ENCODE measurements around the gene MED6. TPM values are rescaled to one million over a fixed set of nuclear protein-coding genes. Genes with fewer than 3 reads are reported as not detected.

Gene MED6
- total and polyA plus RNA-seq, 9 donors = 27.6 to 35.9 (median 31.7) TPM

GRCh38 chr14:70640938-70641547 lies 40.6 kb upstream of the MED6 start:
- Histone ChIP-seq H3K27me3 (ENCODE audit: control insufficient read depth, insufficient read depth, low read length) (peaks cover 47% of the 10 kb centered on the region), H3K4me1 (ENCODE audit: control insufficient read depth, insufficient read depth, low read length) (peaks cover 19% of the 10 kb centered on the region), H3K36me3 (ENCODE audit: control insufficient read depth, insufficient read depth, low read length) (no peaks in the 10 kb centered on the region), H3K27ac (ENCODE audit: low read length) (peak overlapping the region; percentile 42), H3K9me3 (replicated peaks; ENCODE audit: control insufficient read depth, low read depth, low read length) (no peaks in the 10 kb centered on the region), H3K4me3 (ENCODE audit: low read length) (peak overlapping the region; percentile 40)
- DNase-seq = peak; percentile 70
- WGBS (ENCODE audit: insufficient coverage) = 1% methylated on average over 11 of the region's 28 CpGs

GRCh38 chr14:70638416-70638815 lies 38.0 kb upstream of the MED6 start:
- DNase-seq = no peak
- Histone ChIP-seq H3K27me3 (ENCODE audit: control insufficient read depth, insufficient read depth, low read length) (peaks cover 35% of the 10 kb centered on the region), H3K9me3 (replicated peaks; ENCODE audit: control insufficient read depth, low read depth, low read length) (no peaks in the 10 kb centered on the region), H3K36me3 (ENCODE audit: control insufficient read depth, insufficient read depth, low read length) (no peaks in the 10 kb centered on the region), H3K4me3 (ENCODE audit: low read length) (no peak overlapping the region), H3K4me1 (ENCODE audit: control insufficient read depth, insufficient read depth, low read length) (peaks cover 19% of the 10 kb centered on the region), H3K27ac (ENCODE audit: low read length) (no peak overlapping the region)
- no CpG with 5 or more reads among the region's 2 CpGs for WGBS (ENCODE audit: insufficient coverage)

- H3K4me3 ChIP-seq (ENCODE audit: low read length) = no peak overlapping the region
- peaks cover 20% of the 10 kb centered on the region for H3K27me3 ChIP-seq (ENCODE audit: control insufficient read depth, insufficient read depth, low read length)
- H3K4me1 ChIP-seq (ENCODE audit: control insufficient read depth, insufficient read depth, low read length) = peaks cover 4% of the 10 kb centered on the region
- H3K27ac ChIP-seq (ENCODE audit: low read length) = no peak overlapping the region
- DNase-seq = no peak
- H3K36me3 ChIP-seq (ENCODE audit: control insufficient read depth, insufficient read depth, low read length) = no peaks in the 10 kb centered on the region
- WGBS (ENCODE audit: insufficient coverage) = 100% methylated on average over 1 of the region's 6 CpGs
- H3K9me3 ChIP-seq (replicated peaks; ENCODE audit: control insufficient read depth, low read depth, low read length) = no peaks in the 10 kb centered on the region
Measured at GRCh38 chr14:70635971-70636595, 35.6 kb upstream of the MED6 start.

- Histone ChIP-seq H3K9me3 (replicated peaks; ENCODE audit: control insufficient read depth, low read depth, low read length) (no peaks in the 10 kb centered on the region), H3K4me1 (ENCODE audit: control insufficient read depth, insufficient read depth, low read length) (no peaks in the 10 kb centered on the region), H3K27ac (ENCODE audit: low read length) (no peak overlapping the region), H3K4me3 (ENCODE audit: low read length) (no peak overlapping the region), H3K36me3 (ENCODE audit: control insufficient read depth, insufficient read depth, low read length) (no peaks in the 10 kb centered on the region), H3K27me3 (ENCODE audit: control insufficient read depth, insufficient read depth, low read length) (peaks cover 2% of the 10 kb centered on the region)
- no peak for DNase-seq
- no CpG with 5 or more reads among the region's 3 CpGs for WGBS (ENCODE audit: insufficient coverage)
Measured at GRCh38 chr14:70631948-70632347, 31.5 kb upstream of the MED6 start.

GRCh38 chr14:70624972-70625371 lies 24.5 kb upstream of the MED6 start:
- no peaks in the 10 kb centered on the region for H3K27me3 ChIP-seq (ENCODE audit: control insufficient read depth, insufficient read depth, low read length)
- DNase-seq = no peak
- no peaks in the 10 kb centered on the region for H3K36me3 ChIP-seq (ENCODE audit: control insufficient read depth, insufficient read depth, low read length)
- WGBS (ENCODE audit: insufficient coverage) = no CpG with 5 or more reads among the region's 1 CpG
- H3K9me3 ChIP-seq (replicated peaks; ENCODE audit: control insufficient read depth, low read depth, low read length) = no peaks in the 10 kb centered on the region
- H3K4me3 ChIP-seq (ENCODE audit: low read length) = no peak overlapping the region
- no peaks in the 10 kb centered on the region for H3K4me1 ChIP-seq (ENCODE audit: control insufficient read depth, insufficient read depth, low read length)
- no peak overlapping the region for H3K27ac ChIP-seq (ENCODE audit: low read length)

- Histone ChIP-seq H3K27me3 (ENCODE audit: control insufficient read depth, insufficient read depth, low read length) (no peaks in the 10 kb centered on the region), H3K4me3 (ENCODE audit: low read length) (no peak overlapping the region), H3K36me3 (ENCODE audit: control insufficient read depth, insufficient read depth, low read length) (no peaks in the 10 kb centered on the region), H3K27ac (ENCODE audit: low read length) (no peak overlapping the region), H3K4me1 (ENCODE audit: control insufficient read depth, insufficient read depth, low read length) (no peaks in the 10 kb centered on the region), H3K9me3 (replicated peaks; ENCODE audit: control insufficient read depth, low read depth, low read length) (no peaks in the 10 kb centered on the region)
- 0% methylated on average over 1 of the region's 3 CpGs for WGBS (ENCODE audit: insufficient coverage)
- DNase-seq = no peak
Measured at GRCh38 chr14:70622111-70622712, 21.8 kb upstream of the MED6 start.

GRCh38 chr14:70619708-70620107 lies 19.3 kb upstream of the MED6 start:
- Histone ChIP-seq H3K4me1 (ENCODE audit: control insufficient read depth, insufficient read depth, low read length) (no peaks in the 10 kb centered on the region), H3K4me3 (ENCODE audit: low read length) (no peak overlapping the region), H3K36me3 (ENCODE audit: control insufficient read depth, insufficient read depth, low read length) (no peaks in the 10 kb centered on the region), H3K27me3 (ENCODE audit: control insufficient read depth, insufficient read depth, low read length) (no peaks in the 10 kb centered on the region), H3K9me3 (replicated peaks; ENCODE audit: control insufficient read depth, low read depth, low read length) (no peaks in the 10 kb centered on the region), H3K27ac (ENCODE audit: low read length) (no peak overlapping the region)
- DNase-seq = no peak

GRCh38 chr14:70618314-70618713 lies 17.9 kb upstream of the MED6 start:
- WGBS (ENCODE audit: insufficient coverage) = no CpG with 5 or more reads among the region's 2 CpGs
- Histone ChIP-seq H3K4me1 (ENCODE audit: control insufficient read depth, insufficient read depth, low read length) (no peaks in the 10 kb centered on the region), H3K36me3 (ENCODE audit: control insufficient read depth, insufficient read depth, low read length) (no peaks in the 10 kb centered on the region), H3K27me3 (ENCODE audit: control insufficient read depth, insufficient read depth, low read length) (no peaks in the 10 kb centered on the region), H3K9me3 (replicated peaks; ENCODE audit: control insufficient read depth, low read depth, low read length) (no peaks in the 10 kb centered on the region), H3K27ac (ENCODE audit: low read length) (no peak overlapping the region), H3K4me3 (ENCODE audit: low read length) (no peak overlapping the region)
- no peak for DNase-seq

GRCh38 chr14:70616646-70617045 lies 16.2 kb upstream of the MED6 start:
- Histone ChIP-seq H3K4me3 (ENCODE audit: low read length) (no peak overlapping the region), H3K27ac (ENCODE audit: low read length) (no peak overlapping the region), H3K4me1 (ENCODE audit: control insufficient read depth, insufficient read depth, low read length) (no peaks in the 10 kb centered on the region), H3K9me3 (replicated peaks; ENCODE audit: control insufficient read depth, low read depth, low read length) (no peaks in the 10 kb centered on the region), H3K27me3 (ENCODE audit: control insufficient read depth, insufficient read depth, low read length) (no peaks in the 10 kb centered on the region), H3K36me3 (ENCODE audit: control insufficient read depth, insufficient read depth, low read length) (no peaks in the 10 kb centered on the region)
- DNase-seq = no peak
- no CpG with 5 or more reads among the region's 3 CpGs for WGBS (ENCODE audit: insufficient coverage)

GRCh38 chr14:70611216-70611615 lies 10.8 kb upstream of the MED6 start:
- WGBS (ENCODE audit: insufficient coverage) = no CpG with 5 or more reads among the region's 3 CpGs
- Histone ChIP-seq H3K27ac (ENCODE audit: low read length) (no peak overlapping the region), H3K4me3 (ENCODE audit: low read length) (no peak overlapping the region), H3K27me3 (ENCODE audit: control insufficient read depth, insufficient read depth, low read length) (no peaks in the 10 kb centered on the region), H3K4me1 (ENCODE audit: control insufficient read depth, insufficient read depth, low read length) (no peaks in the 10 kb centered on the region), H3K36me3 (ENCODE audit: control insufficient read depth, insufficient read depth, low read length) (no peaks in the 10 kb centered on the region), H3K9me3 (replicated peaks; ENCODE audit: control insufficient read depth, low read depth, low read length) (no peaks in the 10 kb centered on the region)
- no peak for DNase-seq
